Smooth muscle cell of the brain vasculature (primary cell): Measurements from ENCODE around the gene NFIB.

Experiments used
- DNase-seq: peaks from one replicate; pipeline ENCODE4 v3.0.0-alpha.2; 2012; ENCODE audit warnings: low read depth, low spot score

The NFIB gene

GRCh38 chr9:14190240-14190639 is 123.7 kb downstream of the NFIB start:
- no peak for DNase-seq

GRCh38 chr9:14189578-14189977 is 124.4 kb downstream of the NFIB start:
- DNase-seq, result no peak

- DNase-seq, result no peak
Measured at GRCh38 chr9:14189146-14189545, 124.8 kb downstream of the NFIB start.

- DNase-seq, result no peak
Measured at GRCh38 chr9:14188538-14188937, 125.4 kb downstream of the NFIB start.

- no peak for DNase-seq
Measured at GRCh38 chr9:14188011-14188410, 125.9 kb downstream of the NFIB start.

- DNase-seq, result no peak
Measured at GRCh38 chr9:14186096-14186495, 127.8 kb downstream of the NFIB start.

GRCh38 chr9:14185016-14185415 is 128.9 kb downstream of the NFIB start:
- DNase-seq, result no peak

GRCh38 chr9:14183001-14183400 is 130.9 kb downstream of the NFIB start:
- no peak for DNase-seq

GRCh38 chr9:14180960-14181537 is 132.9 kb downstream of the NFIB start:
- DNase-seq, result no peak

- DNase-seq, result no peak
Measured at GRCh38 chr9:14180093-14180959, 133.6 kb downstream of the NFIB start.

- DNase-seq, result no peak
Measured at GRCh38 chr9:14179449-14179848, 134.5 kb downstream of the NFIB start.

GRCh38 chr9:14175778-14176177 is 138.2 kb downstream of the NFIB start:
- no peak for DNase-seq

- DNase-seq, result no peak
Measured at GRCh38 chr9:14173713-14174112, 140.2 kb downstream of the NFIB start.

GRCh38 chr9:14170973-14171596 is 142.9 kb downstream of the NFIB start:
- DNase-seq, result no peak

GRCh38 chr9:14170392-14170931 is 143.5 kb downstream of the NFIB start:
- DNase-seq, result no peak

GRCh38 chr9:14168381-14168780 is 145.6 kb downstream of the NFIB start:
- DNase-seq, result no peak

GRCh38 chr9:14165376-14166035 is 148.4 kb downstream of the NFIB start:
- no peak for DNase-seq

GRCh38 chr9:14164908-14165307 is 149.0 kb downstream of the NFIB start:
- DNase-seq, result no peak

- DNase-seq, result no peak
Measured at GRCh38 chr9:14159440-14160216, 154.3 kb downstream of the NFIB start.

- no peak for DNase-seq
Measured at GRCh38 chr9:14158916-14159315, 155.0 kb downstream of the NFIB start.

- DNase-seq, result no peak
Measured at GRCh38 chr9:14158136-14158813, 155.7 kb downstream of the NFIB start.
